ENCODE measurements around the gene ERO1B. TPM values are rescaled to one million over a fixed set of nuclear protein-coding genes. Genes with fewer than 3 reads are reported as not detected.

ERO1B gene
- total RNA-seq, 1 experiment from 2014 or later, result 3.2 TPM

DNA sequence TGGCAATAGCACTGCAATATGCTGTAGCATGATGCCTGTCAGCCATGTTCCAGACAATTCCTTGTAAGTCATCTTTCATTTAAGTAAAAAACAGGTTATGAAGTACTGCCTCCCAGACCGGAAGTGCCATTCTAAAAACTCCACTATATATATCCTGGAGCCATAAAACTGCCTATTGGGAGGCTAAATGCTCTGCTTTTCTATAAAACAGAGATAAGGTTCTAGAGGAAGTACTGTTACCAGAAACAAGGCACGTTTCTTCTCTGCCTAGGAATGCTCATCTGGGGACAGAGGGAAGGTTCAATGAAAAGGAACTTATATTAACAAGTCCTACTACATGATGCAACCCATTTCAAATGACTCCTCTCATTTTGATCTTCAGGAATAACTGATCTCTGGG lies 72.6 kb downstream of the ERO1B start:
- no peaks in the 10 kb centered on the region for H3K27me3 Mint-ChIP-seq (ENCODE audit: low read depth)
- no peak overlapping the region for H3K27ac Mint-ChIP-seq
- no peaks in the 10 kb centered on the region for H3K9me3 Mint-ChIP-seq
- H3K4me3 Mint-ChIP-seq, result no peak overlapping the region
- ChIA-PET CTCF (no interaction called here), POLR2A (no interaction called here)
- TF ChIP-seq ZNF121 (CRISPR knock-in tag; IDR thresholded peaks at IDR 0.05) (no peak), ATF1 (CRISPR knock-in tag; IDR thresholded peaks at IDR 0.05) (no peak), TP53 (CRISPR knock-in tag; IDR thresholded peaks at IDR 0.05) (no peak), FOXP1 (CRISPR knock-in tag; IDR thresholded peaks at IDR 0.05; ENCODE audit: borderline replicate concordance) (no peak), JAZF1 (CRISPR knock-in tag; IDR thresholded peaks at IDR 0.05) (no peak), NR2C2 (CRISPR knock-in tag; IDR thresholded peaks at IDR 0.05) (no peak)
- TF ChIP-seq, protein P1, sequence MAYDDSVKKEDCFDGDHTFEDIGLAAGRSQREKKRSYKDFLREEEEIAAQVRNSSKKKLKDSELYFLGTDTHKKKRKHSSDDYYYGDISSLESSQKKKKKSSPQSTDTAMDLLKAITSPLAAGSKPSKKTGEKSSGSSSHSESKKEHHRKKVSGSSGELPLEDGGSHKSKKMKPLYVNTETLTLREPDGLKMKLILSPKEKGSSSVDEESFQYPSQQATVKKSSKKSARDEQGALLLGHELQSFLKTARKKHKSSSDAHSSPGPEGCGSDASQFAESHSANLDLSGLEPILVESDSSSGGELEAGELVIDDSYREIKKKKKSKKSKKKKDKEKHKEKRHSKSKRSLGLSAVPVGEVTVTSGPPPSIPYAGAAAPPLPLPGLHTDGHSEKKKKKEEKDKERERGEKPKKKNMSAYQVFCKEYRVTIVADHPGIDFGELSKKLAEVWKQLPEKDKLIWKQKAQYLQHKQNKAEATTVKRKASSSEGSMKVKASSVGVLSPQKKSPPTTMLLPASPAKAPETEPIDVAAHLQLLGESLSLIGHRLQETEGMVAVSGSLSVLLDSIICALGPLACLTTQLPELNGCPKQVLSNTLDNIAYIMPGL (CRISPR knock-in tag; IDR thresholded peaks at IDR 0.05), result no peak
- TF ChIP-seq, protein P2, sequence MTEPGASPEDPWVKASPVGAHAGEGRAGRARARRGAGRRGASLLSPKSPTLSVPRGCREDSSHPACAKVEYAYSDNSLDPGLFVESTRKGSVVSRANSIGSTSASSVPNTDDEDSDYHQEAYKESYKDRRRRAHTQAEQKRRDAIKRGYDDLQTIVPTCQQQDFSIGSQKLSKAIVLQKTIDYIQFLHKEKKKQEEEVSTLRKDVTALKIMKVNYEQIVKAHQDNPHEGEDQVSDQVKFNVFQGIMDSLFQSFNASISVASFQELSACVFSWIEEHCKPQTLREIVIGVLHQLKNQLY (CRISPR knock-in tag; IDR thresholded peaks at IDR 0.05), result no peak
- no peak for DNase-seq (ENCODE audit: low spot score)
- no peak for ATAC-seq
- H3K4me1 Mint-ChIP-seq, result peaks cover 12% of the 10 kb centered on the region
- peaks cover 3% of the 10 kb centered on the region; the same call in 1 of the 2 replicates for H3K36me3 Mint-ChIP-seq

DNA sequence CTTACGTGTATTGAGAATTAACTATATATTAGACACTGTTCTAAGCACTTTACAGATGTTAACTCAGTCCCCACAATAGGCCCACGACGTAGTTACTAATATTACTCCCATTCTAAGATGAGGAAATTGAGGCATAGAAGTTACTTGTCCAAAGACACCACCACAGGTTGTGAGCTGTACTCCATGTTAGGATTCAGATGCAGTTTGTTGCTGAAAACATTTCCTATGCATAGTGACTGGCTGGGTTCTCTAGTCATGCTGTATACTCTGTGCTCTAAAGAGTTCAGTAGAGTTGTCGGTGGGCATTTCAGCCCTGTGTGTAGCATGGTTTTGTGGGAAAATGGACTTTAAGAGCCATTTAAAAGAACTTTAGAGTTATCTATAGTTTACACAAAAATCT lies 74.2 kb downstream of the ERO1B start:
- Mint-ChIP-seq H3K36me3 (peaks cover 14% of the 10 kb centered on the region), H3K4me3 (no peak overlapping the region), H3K27me3 (ENCODE audit: low read depth) (no peaks in the 10 kb centered on the region), H3K9me3 (peaks cover 11% of the 10 kb centered on the region), H3K4me1 (peaks cover 12% of the 10 kb centered on the region), H3K27ac (no peak overlapping the region)
- DNase-seq (ENCODE audit: low spot score), result no peak
- ChIA-PET POLR2A (no interaction called here), CTCF (interaction anchor here (0.8 kb wide), 1 partner anchor 282 kb away, joined by 3 read pairs; no protein-coding TSS in a partner anchor)
- ATAC-seq, result no peak
- TF ChIP-seq, protein P3, sequence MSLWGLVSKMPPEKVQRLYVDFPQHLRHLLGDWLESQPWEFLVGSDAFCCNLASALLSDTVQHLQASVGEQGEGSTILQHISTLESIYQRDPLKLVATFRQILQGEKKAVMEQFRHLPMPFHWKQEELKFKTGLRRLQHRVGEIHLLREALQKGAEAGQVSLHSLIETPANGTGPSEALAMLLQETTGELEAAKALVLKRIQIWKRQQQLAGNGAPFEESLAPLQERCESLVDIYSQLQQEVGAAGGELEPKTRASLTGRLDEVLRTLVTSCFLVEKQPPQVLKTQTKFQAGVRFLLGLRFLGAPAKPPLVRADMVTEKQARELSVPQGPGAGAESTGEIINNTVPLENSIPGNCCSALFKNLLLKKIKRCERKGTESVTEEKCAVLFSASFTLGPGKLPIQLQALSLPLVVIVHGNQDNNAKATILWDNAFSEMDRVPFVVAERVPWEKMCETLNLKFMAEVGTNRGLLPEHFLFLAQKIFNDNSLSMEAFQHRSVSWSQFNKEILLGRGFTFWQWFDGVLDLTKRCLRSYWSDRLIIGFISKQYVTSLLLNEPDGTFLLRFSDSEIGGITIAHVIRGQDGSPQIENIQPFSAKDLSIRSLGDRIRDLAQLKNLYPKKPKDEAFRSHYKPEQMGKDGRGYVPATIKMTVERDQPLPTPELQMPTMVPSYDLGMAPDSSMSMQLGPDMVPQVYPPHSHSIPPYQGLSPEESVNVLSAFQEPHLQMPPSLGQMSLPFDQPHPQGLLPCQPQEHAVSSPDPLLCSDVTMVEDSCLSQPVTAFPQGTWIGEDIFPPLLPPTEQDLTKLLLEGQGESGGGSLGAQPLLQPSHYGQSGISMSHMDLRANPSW (CRISPR knock-in tag; conservative IDR thresholded peaks at IDR 0.05; ENCODE audit: low read depth), result no peak
- TF ChIP-seq ZBTB21 (CRISPR knock-in tag; IDR thresholded peaks at IDR 0.05; ENCODE audit: borderline replicate concordance) (no peak), ZNF396 (CRISPR knock-in tag; IDR thresholded peaks at IDR 0.05; ENCODE audit: borderline replicate concordance) (no peak), GRHL2 (CRISPR knock-in tag; IDR thresholded peaks at IDR 0.05; ENCODE audit: insufficient replicate concordance, severe bottlenecking) (no peak), TEAD1 (CRISPR knock-in tag; IDR thresholded peaks at IDR 0.05) (no peak), JUN (CRISPR knock-in tag; IDR thresholded peaks at IDR 0.05) (no peak), ZNF317 (CRISPR knock-in tag; IDR thresholded peaks at IDR 0.05; ENCODE audit: borderline replicate concordance, low read depth) (no peak), ZNF671 (CRISPR knock-in tag; IDR thresholded peaks at IDR 0.05) (no peak), RORB (CRISPR knock-in tag; IDR thresholded peaks at IDR 0.05) (no peak), ELF4 (CRISPR knock-in tag; IDR thresholded peaks at IDR 0.05; ENCODE audit: low read depth) (no peak)
- TF ChIP-seq, protein P4, sequence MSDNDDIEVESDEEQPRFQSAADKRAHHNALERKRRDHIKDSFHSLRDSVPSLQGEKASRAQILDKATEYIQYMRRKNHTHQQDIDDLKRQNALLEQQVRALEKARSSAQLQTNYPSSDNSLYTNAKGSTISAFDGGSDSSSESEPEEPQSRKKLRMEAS (CRISPR knock-in tag; IDR thresholded peaks at IDR 0.05), result no peak
- TF ChIP-seq, protein P5, sequence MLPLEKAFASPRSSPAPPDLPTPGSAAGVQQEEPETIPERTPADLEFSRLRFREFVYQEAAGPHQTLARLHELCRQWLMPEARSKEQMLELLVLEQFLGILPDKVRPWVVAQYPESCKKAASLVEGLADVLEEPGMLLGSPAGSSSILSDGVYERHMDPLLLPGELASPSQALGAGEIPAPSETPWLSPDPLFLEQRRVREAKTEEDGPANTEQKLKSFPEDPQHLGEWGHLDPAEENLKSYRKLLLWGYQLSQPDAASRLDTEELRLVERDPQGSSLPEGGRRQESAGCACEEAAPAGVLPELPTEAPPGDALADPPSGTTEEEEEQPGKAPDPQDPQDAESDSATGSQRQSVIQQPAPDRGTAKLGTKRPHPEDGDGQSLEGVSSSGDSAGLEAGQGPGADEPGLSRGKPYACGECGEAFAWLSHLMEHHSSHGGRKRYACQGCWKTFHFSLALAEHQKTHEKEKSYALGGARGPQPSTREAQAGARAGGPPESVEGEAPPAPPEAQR (CRISPR knock-in tag; IDR thresholded peaks at IDR 0.05), result no peak
- TF ChIP-seq, protein P6, sequence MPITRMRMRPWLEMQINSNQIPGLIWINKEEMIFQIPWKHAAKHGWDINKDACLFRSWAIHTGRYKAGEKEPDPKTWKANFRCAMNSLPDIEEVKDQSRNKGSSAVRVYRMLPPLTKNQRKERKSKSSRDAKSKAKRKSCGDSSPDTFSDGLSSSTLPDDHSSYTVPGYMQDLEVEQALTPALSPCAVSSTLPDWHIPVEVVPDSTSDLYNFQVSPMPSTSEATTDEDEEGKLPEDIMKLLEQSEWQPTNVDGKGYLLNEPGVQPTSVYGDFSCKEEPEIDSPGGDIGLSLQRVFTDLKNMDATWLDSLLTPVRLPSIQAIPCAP (CRISPR knock-in tag; IDR thresholded peaks at IDR 0.05), result no peak
- TF ChIP-seq, protein P7, sequence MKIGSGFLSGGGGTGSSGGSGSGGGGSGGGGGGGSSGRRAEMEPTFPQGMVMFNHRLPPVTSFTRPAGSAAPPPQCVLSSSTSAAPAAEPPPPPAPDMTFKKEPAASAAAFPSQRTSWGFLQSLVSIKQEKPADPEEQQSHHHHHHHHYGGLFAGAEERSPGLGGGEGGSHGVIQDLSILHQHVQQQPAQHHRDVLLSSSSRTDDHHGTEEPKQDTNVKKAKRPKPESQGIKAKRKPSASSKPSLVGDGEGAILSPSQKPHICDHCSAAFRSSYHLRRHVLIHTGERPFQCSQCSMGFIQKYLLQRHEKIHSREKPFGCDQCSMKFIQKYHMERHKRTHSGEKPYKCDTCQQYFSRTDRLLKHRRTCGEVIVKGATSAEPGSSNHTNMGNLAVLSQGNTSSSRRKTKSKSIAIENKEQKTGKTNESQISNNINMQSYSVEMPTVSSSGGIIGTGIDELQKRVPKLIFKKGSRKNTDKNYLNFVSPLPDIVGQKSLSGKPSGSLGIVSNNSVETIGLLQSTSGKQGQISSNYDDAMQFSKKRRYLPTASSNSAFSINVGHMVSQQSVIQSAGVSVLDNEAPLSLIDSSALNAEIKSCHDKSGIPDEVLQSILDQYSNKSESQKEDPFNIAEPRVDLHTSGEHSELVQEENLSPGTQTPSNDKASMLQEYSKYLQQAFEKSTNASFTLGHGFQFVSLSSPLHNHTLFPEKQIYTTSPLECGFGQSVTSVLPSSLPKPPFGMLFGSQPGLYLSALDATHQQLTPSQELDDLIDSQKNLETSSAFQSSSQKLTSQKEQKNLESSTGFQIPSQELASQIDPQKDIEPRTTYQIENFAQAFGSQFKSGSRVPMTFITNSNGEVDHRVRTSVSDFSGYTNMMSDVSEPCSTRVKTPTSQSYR (CRISPR knock-in tag; IDR thresholded peaks at IDR 0.05), result no peak
- TF ChIP-seq, protein P8, sequence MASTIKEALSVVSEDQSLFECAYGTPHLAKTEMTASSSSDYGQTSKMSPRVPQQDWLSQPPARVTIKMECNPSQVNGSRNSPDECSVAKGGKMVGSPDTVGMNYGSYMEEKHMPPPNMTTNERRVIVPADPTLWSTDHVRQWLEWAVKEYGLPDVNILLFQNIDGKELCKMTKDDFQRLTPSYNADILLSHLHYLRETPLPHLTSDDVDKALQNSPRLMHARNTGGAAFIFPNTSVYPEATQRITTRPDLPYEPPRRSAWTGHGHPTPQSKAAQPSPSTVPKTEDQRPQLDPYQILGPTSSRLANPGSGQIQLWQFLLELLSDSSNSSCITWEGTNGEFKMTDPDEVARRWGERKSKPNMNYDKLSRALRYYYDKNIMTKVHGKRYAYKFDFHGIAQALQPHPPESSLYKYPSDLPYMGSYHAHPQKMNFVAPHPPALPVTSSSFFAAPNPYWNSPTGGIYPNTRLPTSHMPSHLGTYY (CRISPR knock-in tag; IDR thresholded peaks at IDR 0.05), result no peak
- TF ChIP-seq, protein P9, sequence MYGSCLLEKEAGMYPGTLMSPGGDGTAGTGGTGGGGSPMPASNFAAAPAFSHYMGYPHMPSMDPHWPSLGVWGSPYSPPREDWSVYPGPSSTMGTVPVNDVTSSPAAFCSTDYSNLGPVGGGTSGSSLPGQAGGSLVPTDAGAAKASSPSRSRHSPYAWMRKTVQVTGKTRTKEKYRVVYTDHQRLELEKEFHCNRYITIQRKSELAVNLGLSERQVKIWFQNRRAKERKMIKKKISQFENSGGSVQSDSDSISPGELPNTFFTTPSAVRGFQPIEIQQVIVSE (CRISPR knock-in tag; IDR thresholded peaks at IDR 0.05; ENCODE audit: borderline replicate concordance), result no peak

Data from WTC11 (cell line).